ENCODE data around the gene CADPS. TPM values are rescaled to one million over a fixed set of nuclear protein-coding genes. Genes with fewer than 3 reads are reported as not detected.

The CADPS gene
- total RNA-seq, 1 experiment from 2014 or later = not detected

GRCh38 chr3:62369476-62369743, 505.8 kb downstream of the CADPS start:
- Mint-ChIP-seq H3K36me3 (ENCODE audit: insufficient read depth, unreplicated experiment) (no peaks in the 10 kb centered on the region), H3K9me3 (ENCODE audit: low read depth, unreplicated experiment) (no peaks in the 10 kb centered on the region), H3K4me1 (ENCODE audit: low read depth, unreplicated experiment) (no peaks in the 10 kb centered on the region), H3K27me3 (ENCODE audit: unreplicated experiment) (peaks cover 55% of the 10 kb centered on the region), H3K27ac (ENCODE audit: unreplicated experiment) (no peak overlapping the region), H3K4me3 (ENCODE audit: low read depth, unreplicated experiment) (no peak overlapping the region)
- intact Hi-C loops (cut with micrococcal nuclease; ENCODE audit: unreplicated experiment) = no loop called here
- no TSS peak for BruUV-seq (replicated peaks)
- no peak for TF ChIP-seq CTCF (IDR thresholded peaks at IDR 0.05; ENCODE audit: unreplicated experiment)
- CTCF ChIA-PET = no interaction called here
- DNase-seq = no peak

DNA sequence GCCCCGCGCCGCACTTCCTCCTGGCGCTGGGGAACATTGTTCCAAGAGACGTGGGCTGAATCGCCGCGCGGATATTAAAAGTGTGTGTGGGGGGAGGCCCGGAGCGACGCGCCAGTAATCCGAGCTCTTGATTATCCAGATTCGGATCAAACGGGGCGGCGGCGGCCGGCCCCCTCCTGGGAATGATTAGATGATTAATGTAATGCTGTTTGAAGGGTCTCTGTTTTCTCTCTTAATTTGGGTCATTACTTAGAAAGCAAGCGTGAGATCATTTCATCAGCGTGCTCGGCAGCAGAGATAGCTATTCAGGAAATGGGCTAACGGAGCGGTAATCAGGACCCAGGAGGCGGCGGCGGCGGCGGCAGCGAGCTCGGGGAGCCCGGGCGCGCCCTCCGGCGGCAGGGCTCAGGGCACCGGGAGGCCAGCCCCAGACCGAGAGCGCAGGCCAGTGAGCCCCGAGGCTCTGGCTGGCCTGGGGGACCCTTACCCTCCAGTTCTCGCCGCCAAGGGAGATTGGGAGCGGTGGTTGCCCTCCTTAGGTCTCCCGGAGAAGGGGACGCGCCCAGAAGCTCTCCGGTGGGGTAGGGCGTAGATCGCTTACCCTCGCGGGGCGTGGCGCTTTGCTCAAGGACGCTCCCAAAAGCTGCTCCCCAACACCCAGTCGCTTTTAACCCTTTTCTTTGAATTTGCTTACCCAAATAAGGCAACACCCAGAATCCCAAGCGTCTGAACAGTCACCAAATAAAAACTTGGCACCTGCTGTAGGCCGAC, 506.3 kb downstream of the CADPS start:
- CTCF ChIA-PET = no interaction called here
- Mint-ChIP-seq H3K27me3 (ENCODE audit: unreplicated experiment) (peaks cover 49% of the 10 kb centered on the region), H3K27ac (ENCODE audit: unreplicated experiment) (no peak overlapping the region), H3K4me1 (ENCODE audit: low read depth, unreplicated experiment) (no peaks in the 10 kb centered on the region), H3K36me3 (ENCODE audit: insufficient read depth, unreplicated experiment) (no peaks in the 10 kb centered on the region), H3K9me3 (ENCODE audit: low read depth, unreplicated experiment) (no peaks in the 10 kb centered on the region), H3K4me3 (ENCODE audit: low read depth, unreplicated experiment) (no peak overlapping the region)
- DNase-seq = no peak
- BruUV-seq (replicated peaks) = no TSS peak
- intact Hi-C loops (cut with micrococcal nuclease; ENCODE audit: unreplicated experiment) = no loop called here
- TF ChIP-seq CTCF (IDR thresholded peaks at IDR 0.05; ENCODE audit: unreplicated experiment) = no peak

GRCh38 chr3:62368290-62368704, 506.9 kb downstream of the CADPS start:
- DNase-seq = no peak
- H3K4me1 Mint-ChIP-seq (ENCODE audit: low read depth, unreplicated experiment) = no peaks in the 10 kb centered on the region
- no TSS peak for BruUV-seq (replicated peaks)

DNA sequence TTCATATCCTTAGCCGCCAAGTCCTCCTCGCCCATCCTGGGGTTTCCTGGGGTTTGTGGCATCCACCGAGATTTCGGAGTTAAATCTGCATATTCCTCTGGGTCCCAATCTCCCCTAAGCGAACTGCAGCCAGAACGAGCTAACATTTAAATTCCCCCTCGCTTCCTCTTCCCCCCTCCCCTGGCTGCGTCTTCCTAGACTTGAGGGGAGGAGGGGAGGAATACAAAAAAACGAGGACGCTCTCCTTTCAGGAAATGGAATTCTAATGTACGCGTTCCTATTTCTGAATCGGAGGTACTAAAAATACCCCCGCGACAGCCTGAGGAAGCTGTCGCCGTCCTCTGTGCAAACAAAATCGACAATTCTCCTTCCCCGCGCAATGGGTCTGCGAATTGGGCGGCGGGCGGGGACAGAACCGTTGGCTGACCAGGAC, 507.4 kb downstream of the CADPS start:
- H3K36me3 Mint-ChIP-seq (ENCODE audit: insufficient read depth, unreplicated experiment) = no peaks in the 10 kb centered on the region
- H3K27ac Mint-ChIP-seq (ENCODE audit: unreplicated experiment) = no peak overlapping the region
- H3K4me1 Mint-ChIP-seq (ENCODE audit: low read depth, unreplicated experiment) = no peaks in the 10 kb centered on the region
- BruUV-seq (replicated peaks) = no TSS peak
- CTCF ChIA-PET = no interaction called here
- no peak for TF ChIP-seq CTCF (IDR thresholded peaks at IDR 0.05; ENCODE audit: unreplicated experiment)
- H3K9me3 Mint-ChIP-seq (ENCODE audit: low read depth, unreplicated experiment) = no peaks in the 10 kb centered on the region
- DNase-seq = no peak
- intact Hi-C loops (cut with micrococcal nuclease; ENCODE audit: unreplicated experiment) = no loop called here
- H3K4me3 Mint-ChIP-seq (ENCODE audit: low read depth, unreplicated experiment) = no peak overlapping the region
- peaks cover 41% of the 10 kb centered on the region for H3K27me3 Mint-ChIP-seq (ENCODE audit: unreplicated experiment)

More at GRCh38 chr3:62368290-62368704, 506.9 kb downstream of the CADPS start:
- intact Hi-C loops (cut with micrococcal nuclease; ENCODE audit: unreplicated experiment) = no loop called here
- Mint-ChIP-seq H3K36me3 (ENCODE audit: insufficient read depth, unreplicated experiment) (no peaks in the 10 kb centered on the region), H3K27ac (ENCODE audit: unreplicated experiment) (no peak overlapping the region), H3K9me3 (ENCODE audit: low read depth, unreplicated experiment) (no peaks in the 10 kb centered on the region), H3K27me3 (ENCODE audit: unreplicated experiment) (peaks cover 43% of the 10 kb centered on the region), H3K4me3 (ENCODE audit: low read depth, unreplicated experiment) (no peak overlapping the region)
- CTCF ChIA-PET = no interaction called here
- no peak for TF ChIP-seq CTCF (IDR thresholded peaks at IDR 0.05; ENCODE audit: unreplicated experiment)
